PC-3 (cell line): ENCODE data around the gene KIF6. TPM values are rescaled to one million over a fixed set of nuclear protein-coding genes. Genes with fewer than 3 reads are reported as not detected.

ENCODE experiments used
- ATAC-seq: fragments of 200-7000 bp; cut with Tn5 transposase; 2 replicates; pipeline ENCODE4 v1.9.1; 2020; ENCODE audit warnings: mild to moderate bottlenecking, moderate library complexity
- BruUV-seq: library from RNA; stranded (reverse); fragments of 400-500 nt; replicated peaks from 2 replicates; lab custom pipeline; 2021; lab: Mats Ljungman, UMichigan
- CTCF ChIA-PET: fragments of 300-600 bp; sonication (Branson Sonifier 250); formaldehyde crosslinking; loops from one replicate; lab custom pipeline; 2022; ENCODE audit warnings: antibody characterized with exemption; lab: Charles Lee
- POLR2A ChIA-PET: fragments of 300-600 bp; sonication (Branson Sonifier 250); formaldehyde crosslinking; loops from one replicate; lab custom pipeline; 2022; ENCODE audit warnings: antibody characterized with exemption; ENCODE audit not compliant: unreplicated experiment; lab: Charles Lee
- DNase-seq: peaks from one replicate; pipeline ENCODE4 v3.0.0-alpha.2; 2015
- H2AFZ ChIP-seq: fragments of 300-600 bp; sonication (generic); 2 replicates; pipeline ENCODE4 v1.6.0; 2016; ENCODE audit warnings: antibody characterized with exemption, low read length
- H3F3A ChIP-seq: fragments of 300-600 bp; sonication (generic); one replicate; pipeline ENCODE4 v1.6.0; 2017; ENCODE audit warnings: antibody characterized with exemption, low read length, control low read depth, mild to moderate bottlenecking; ENCODE audit not compliant: unreplicated experiment
- H3K27ac ChIP-seq: fragments of 300-600 bp; sonication (generic); 2 replicates; pipeline ENCODE4 v1.5.1; 2016; ENCODE audit warnings: mild to moderate bottlenecking, low read length
- H3K27me3 ChIP-seq: fragments of 300-600 bp; sonication (generic); 2 replicates; pipeline ENCODE4 v1.6.1; 2016; ENCODE audit warnings: low read length, mixed read lengths
- H3K36me3 ChIP-seq: fragments of 300-600 bp; sonication (generic); 2 replicates; pipeline ENCODE4 v1.6.1; 2016; ENCODE audit warnings: low read depth, mixed run types, low read length, mixed read lengths
- H3K4me1 ChIP-seq: fragments of 300-600 bp; sonication (generic); 2 replicates; pipeline ENCODE4 v1.5.1; 2016; ENCODE audit warnings: low read length; ENCODE audit not compliant: insufficient read depth
- H3K4me2 ChIP-seq: fragments of 300-600 bp; sonication (generic); 2 replicates; pipeline ENCODE4 v1.6.0; 2016; ENCODE audit warnings: low read length
- H3K4me3 ChIP-seq: fragments of 300-600 bp; sonication (generic); 2 replicates; pipeline ENCODE4 v1.5.1; 2016; ENCODE audit warnings: mild to moderate bottlenecking, low read length, mixed read lengths
- H3K79me2 ChIP-seq: fragments of 300-600 bp; sonication (generic); 2 replicates; pipeline ENCODE4 v1.6.1; 2017; ENCODE audit warnings: low read length, mixed read lengths
- H3K9ac ChIP-seq: fragments of 300-600 bp; sonication (generic); 2 replicates; pipeline ENCODE4 v1.6.0; 2016; ENCODE audit warnings: mild to moderate bottlenecking, low read length
- H3K9me2 ChIP-seq: fragments of 300-600 bp; sonication (generic); replicated peaks from 2 replicates; pipeline ENCODE4 v1.6.1; 2016; ENCODE audit warnings: mixed run types, low read length, mixed read lengths
- H3K9me3 ChIP-seq: fragments of 300-600 bp; sonication (generic); 2 replicates; pipeline ENCODE4 v1.6.1; 2016; ENCODE audit warnings: low read length, mixed read lengths
- H4K20me1 ChIP-seq: fragments of 300-600 bp; sonication (generic); 2 replicates; pipeline ENCODE4 v1.6.1; 2016; ENCODE audit warnings: low read length, mixed read lengths
- CTCF ChIP-seq: fragments of 300-600 bp; sonication (generic); conservative IDR thresholded peaks from 2 replicates; pipeline ENCODE4 v1.5.1; 2017; ENCODE audit warnings: antibody characterized with exemption, low read depth, mild to moderate bottlenecking, low read length
- EZH2 ChIP-seq: fragments of 300-600 bp; sonication (generic); IDR thresholded peaks from one replicate; pipeline ENCODE4 v1.6.1; 2017; ENCODE audit warnings: antibody characterized with exemption, mild to moderate bottlenecking, low read length; ENCODE audit not compliant: unreplicated experiment
- EZH2phosphoT487 ChIP-seq: fragments of 300-600 bp; sonication (generic); IDR thresholded peaks from 2 replicates; pipeline ENCODE4 v1.6.1; 2018; ENCODE audit warnings: mild to moderate bottlenecking, antibody characterized with exemption, low read length, borderline replicate concordance
- intact Hi-C: fragments of 100-400 bp; cut with micrococcal nuclease; formaldehyde crosslinking; loops from 2 replicates; pipeline ENCODE4 v1.9.0; 2023
- total RNA-seq: library from RNA; depleted of rRNA; stranded (reverse); fragments of >200 nt; gene quantifications from 2 replicates; pipeline ENCODE4 v1.2.3, GENCODE V29; 2014

The KIF6 gene
- total RNA-seq, 1 experiment from 2014 or later: 0.07 TPM

DNA sequence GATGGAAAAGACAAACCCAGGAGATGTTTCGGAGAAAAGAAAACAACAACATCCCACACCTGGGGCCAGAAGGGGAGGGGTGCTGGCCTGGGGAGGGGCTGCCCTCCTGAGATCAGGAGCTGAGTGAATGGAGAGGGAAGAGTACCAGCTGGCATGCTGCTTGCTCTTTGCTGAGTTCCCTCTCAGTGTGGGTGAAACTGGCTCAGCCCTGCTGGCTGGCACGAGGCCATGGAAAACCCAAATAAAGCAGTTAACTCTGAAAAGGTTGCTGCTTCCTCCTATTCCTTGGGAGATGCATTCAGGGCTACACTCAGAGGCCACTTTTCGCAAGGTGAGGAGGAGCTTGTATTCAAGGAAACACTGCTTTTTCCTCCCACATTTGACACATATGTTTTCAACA is 394.7 kb downstream of the KIF6 start:
- no TSS peak for BruUV-seq
- Histone ChIP-seq H4K20me1 (no peaks in the 10 kb centered on the region), H3K27ac (no peak overlapping the region), H3K4me1 (no peaks in the 10 kb centered on the region), H3K9me2 (no peaks in the 10 kb centered on the region), H3K4me2 (no peak overlapping the region), H3K36me3 (no peaks in the 10 kb centered on the region), H3F3A (no peaks in the 10 kb centered on the region), H3K27me3 (peaks cover 35% of the 10 kb centered on the region), H2AFZ (no peak overlapping the region), H3K9me3 (no peaks in the 10 kb centered on the region), H3K4me3 (no peak overlapping the region), H3K79me2 (no peaks in the 10 kb centered on the region), H3K9ac (no peak overlapping the region)
- DNase-seq (no peak), ATAC-seq (no peak)
- intact Hi-C loops: no loop called here
- CTCF ChIA-PET: no interaction called here
- no peak for TF ChIP-seq CTCF
- no peak for TF ChIP-seq EZH2phosphoT487
- no peak for TF ChIP-seq EZH2
- POLR2A ChIA-PET: no interaction called here

GRCh38 chr6:39330057-39330456 is 395.2 kb downstream of the KIF6 start:
- Histone ChIP-seq H3K79me2 (no peaks in the 10 kb centered on the region), H3F3A (no peaks in the 10 kb centered on the region), H3K27ac (no peak overlapping the region), H3K4me1 (no peaks in the 10 kb centered on the region), H3K27me3 (peaks cover 35% of the 10 kb centered on the region), H2AFZ (no peak overlapping the region), H3K9me2 (no peaks in the 10 kb centered on the region), H4K20me1 (no peaks in the 10 kb centered on the region), H3K9me3 (no peaks in the 10 kb centered on the region), H3K36me3 (no peaks in the 10 kb centered on the region), H3K4me2 (no peak overlapping the region), H3K4me3 (no peak overlapping the region), H3K9ac (no peak overlapping the region)
- ChIA-PET POLR2A (no interaction called here), CTCF (no interaction called here)
- DNase-seq (no peak), ATAC-seq (no peak)
- intact Hi-C loops: no loop called here
- TF ChIP-seq EZH2phosphoT487 (no peak), EZH2 (no peak)
- BruUV-seq: no TSS peak

DNA sequence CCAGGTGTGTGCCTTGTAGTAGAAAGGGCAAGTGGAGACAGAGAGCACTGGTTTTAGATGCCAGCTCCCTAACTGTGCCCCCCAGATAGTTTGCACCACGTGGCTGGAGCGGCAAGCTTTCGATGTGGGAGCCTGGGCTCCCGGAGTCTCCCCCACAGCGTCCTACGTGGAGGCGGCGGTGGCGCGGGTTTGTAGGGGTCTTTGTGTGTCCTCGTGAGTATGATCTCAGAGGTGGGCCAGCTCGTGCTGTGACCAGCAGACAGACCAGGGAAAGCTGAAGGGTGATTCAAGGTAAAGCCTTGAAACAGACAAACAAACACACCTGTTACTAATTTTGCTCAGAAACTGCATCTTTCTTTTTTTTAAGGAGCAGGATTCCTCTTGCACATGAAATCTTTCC is 397.1 kb downstream of the KIF6 start:
- no peak overlapping the region for H3K27ac ChIP-seq

More for the DNA sequence above, 397.1 kb downstream of the KIF6 start:
- no peak overlapping the region for H3K4me2 ChIP-seq
- no peaks in the 10 kb centered on the region for H3K9me3 ChIP-seq
- H3K4me3 ChIP-seq: no peak overlapping the region
- no peaks in the 10 kb centered on the region for H3K79me2 ChIP-seq
- H3K9ac ChIP-seq: no peak overlapping the region
- TF ChIP-seq EZH2: no peak
- no peak for TF ChIP-seq EZH2phosphoT487
- no peak for TF ChIP-seq CTCF
- H3K36me3 ChIP-seq: no peaks in the 10 kb centered on the region
- peaks cover 36% of the 10 kb centered on the region for H3K27me3 ChIP-seq
- DNase-seq (no peak), ATAC-seq (no peak)
- H2AFZ ChIP-seq: no peak overlapping the region
- H4K20me1 ChIP-seq: no peaks in the 10 kb centered on the region
- no peaks in the 10 kb centered on the region for H3K9me2 ChIP-seq
- CTCF ChIA-PET: interaction anchor here (0.6 kb wide), 1 partner anchor 333 kb away, joined by 5 read pairs; no protein-coding TSS in a partner anchor
- POLR2A ChIA-PET: no interaction called here
- BruUV-seq: no TSS peak
- intact Hi-C loops: no loop called here
- no peaks in the 10 kb centered on the region for H3F3A ChIP-seq
- H3K4me1 ChIP-seq: no peaks in the 10 kb centered on the region
